Immature natural killer cell (primary cell): Measurements from ENCODE around the gene STOM. TPM values are rescaled to one million over a fixed set of nuclear protein-coding genes. Genes with fewer than 3 reads are reported as not detected.

Source experiments
- DNase-seq, 3 donors: peaks; one replicate each; pipeline ENCODE4 v3.0.0; 2022; ENCODE audit warnings: mixed read lengths in 1 of 3
- H3K27ac Mint-ChIP-seq, 6 donors: one replicate each; pipeline ENCODE4 v1.8.0; 2020; ENCODE audit warnings: mixed read lengths in 6 of 6, mild to moderate bottlenecking in 5 of 6, inconsistent platforms in 4 of 6, moderate library complexity in 3 of 6
- H3K27me3 Mint-ChIP-seq, 3 donors: one replicate each; pipeline ENCODE4 v1.8.0; 2020 to 2021; ENCODE audit warnings: low read depth in 3 of 3, mild to moderate bottlenecking in 3 of 3, mixed read lengths in 3 of 3, moderate library complexity in 3 of 3, inconsistent platforms in 1 of 3
- H3K36me3 Mint-ChIP-seq, 3 donors: one replicate each; pipeline ENCODE4 v1.8.0; 2020; ENCODE audit warnings: mixed read lengths in 3 of 3, inconsistent platforms in 2 of 3, mild to moderate bottlenecking in 2 of 3
- H3K4me1 Mint-ChIP-seq, 2 donors: one replicate each; pipeline ENCODE4 v1.8.0; 2020; ENCODE audit warnings: inconsistent platforms in 2 of 2, mild to moderate bottlenecking in 2 of 2, mixed read lengths in 2 of 2, moderate library complexity in 1 of 2
- H3K4me3 Mint-ChIP-seq, 5 donors: one replicate each; pipeline ENCODE4 v1.8.0; 2020; ENCODE audit warnings: mild to moderate bottlenecking in 5 of 5, mixed read lengths in 5 of 5, inconsistent platforms in 3 of 5, moderate library complexity in 3 of 5
- H3K9me3 Mint-ChIP-seq, 6 donors: one replicate each; pipeline ENCODE4 v1.8.0; 2020; ENCODE audit warnings: mild to moderate bottlenecking in 6 of 6, mixed read lengths in 6 of 6, inconsistent platforms in 4 of 6, moderate library complexity in 3 of 6
- polyA plus RNA-seq, 3 donors: library from polyadenylated mRNA; unstranded; fragments of 300-500 nt; fragmentation: Illumina TruSeq; gene quantifications; one replicate each; pipeline ENCODE4 v1.2.3, GENCODE V29; 2021

STOM gene
- polyA plus RNA-seq, 3 donors from 2014 or later, result 472 to 632 (median 495) TPM

GRCh38 chr9:121328876-121329681 is 41.0 kb downstream of the STOM start:
- peaks cover 0 to 2% (median 0%) of the 10 kb centered on the region in 3 donors for H3K27me3 Mint-ChIP-seq
- peaks cover 13 to 62% (median 29%) of the 10 kb centered on the region in 3 donors for H3K36me3 Mint-ChIP-seq
- DNase-seq, result no peak
- H3K27ac Mint-ChIP-seq, result peak overlapping the region in 1 of 6 donors; percentile 12
- H3K4me3 Mint-ChIP-seq, result no peak overlapping the region
- H3K4me1 Mint-ChIP-seq, result peaks cover 34 to 39% of the 10 kb centered on the region in 2 donors
- no peaks in the 10 kb centered on the region for H3K9me3 Mint-ChIP-seq

- H3K27me3 Mint-ChIP-seq, result peaks cover 0 to 3% (median 0%) of the 10 kb centered on the region in 3 donors
- no peak overlapping the region for H3K27ac Mint-ChIP-seq
- peaks cover 10 to 62% (median 28%) of the 10 kb centered on the region in 3 donors for H3K36me3 Mint-ChIP-seq
- H3K4me1 Mint-ChIP-seq, result peaks cover 34 to 39% of the 10 kb centered on the region in 2 donors
- no peaks in the 10 kb centered on the region for H3K9me3 Mint-ChIP-seq
- H3K4me3 Mint-ChIP-seq, result no peak overlapping the region
- no peak for DNase-seq
Measured at GRCh38 chr9:121328476-121328875, 41.6 kb downstream of the STOM start.

GRCh38 chr9:121326901-121327613 is 43.0 kb downstream of the STOM start:
- Mint-ChIP-seq H3K9me3 (no peaks in the 10 kb centered on the region), H3K4me3 (no peak overlapping the region), H3K36me3 (peaks cover 14 to 63% (median 30%) of the 10 kb centered on the region in 3 donors), H3K4me1 (peaks cover 36 to 48% of the 10 kb centered on the region in 2 donors), H3K27ac (no peak overlapping the region), H3K27me3 (peaks cover 0 to 3% (median 0%) of the 10 kb centered on the region in 3 donors)
- DNase-seq, result no peak

GRCh38 chr9:121326130-121326838 is 43.8 kb downstream of the STOM start:
- Mint-ChIP-seq H3K27me3 (peaks cover 0 to 3% (median 0%) of the 10 kb centered on the region in 3 donors), H3K27ac (no peak overlapping the region), H3K4me3 (no peak overlapping the region), H3K9me3 (no peaks in the 10 kb centered on the region), H3K4me1 (peaks cover 36 to 51% of the 10 kb centered on the region in 2 donors), H3K36me3 (peaks cover 16 to 61% (median 31%) of the 10 kb centered on the region in 3 donors)
- DNase-seq, result no peak

GRCh38 chr9:121325387-121325786 is 44.7 kb downstream of the STOM start:
- Mint-ChIP-seq H3K9me3 (no peaks in the 10 kb centered on the region), H3K4me1 (peaks cover 40 to 52% of the 10 kb centered on the region in 2 donors), H3K27ac (peak overlapping the region; percentile 6 to 76 (median 24)), H3K27me3 (peaks cover 0 to 3% (median 3%) of the 10 kb centered on the region in 3 donors), H3K4me3 (peak overlapping the region in 2 of 5 donors; percentile 18 to 26), H3K36me3 (peaks cover 16 to 57% (median 23%) of the 10 kb centered on the region in 3 donors)
- DNase-seq, result peak in 1 of 3 donors; percentile 12

GRCh38 chr9:121324755-121325154 is 45.3 kb downstream of the STOM start:
- H3K4me1 Mint-ChIP-seq, result peaks cover 45 to 58% of the 10 kb centered on the region in 2 donors
- no peaks in the 10 kb centered on the region for H3K9me3 Mint-ChIP-seq
- H3K4me3 Mint-ChIP-seq, result no peak overlapping the region
- H3K27me3 Mint-ChIP-seq, result peaks cover 2 to 7% (median 3%) of the 10 kb centered on the region in 3 donors
- no peak for DNase-seq
- H3K27ac Mint-ChIP-seq, result peak overlapping the region in 2 of 6 donors; percentile 45 to 52
- peaks cover 14 to 55% (median 22%) of the 10 kb centered on the region in 3 donors for H3K36me3 Mint-ChIP-seq

- DNase-seq, result no peak
- H3K27me3 Mint-ChIP-seq, result peaks cover 2 to 7% (median 3%) of the 10 kb centered on the region in 3 donors
- H3K4me1 Mint-ChIP-seq, result peaks cover 45 to 59% of the 10 kb centered on the region in 2 donors
- no peak overlapping the region for H3K4me3 Mint-ChIP-seq
- peak overlapping the region in 2 of 6 donors; percentile 35 to 45 for H3K27ac Mint-ChIP-seq
- peaks cover 13 to 51% (median 18%) of the 10 kb centered on the region in 3 donors for H3K36me3 Mint-ChIP-seq
- no peaks in the 10 kb centered on the region for H3K9me3 Mint-ChIP-seq
Measured at GRCh38 chr9:121324316-121324715, 45.7 kb downstream of the STOM start.

- Mint-ChIP-seq H3K9me3 (no peaks in the 10 kb centered on the region), H3K27ac (peak overlapping the region in 1 of 6 donors; percentile 12), H3K4me1 (peaks cover 45 to 59% of the 10 kb centered on the region in 2 donors), H3K36me3 (peaks cover 13 to 52% (median 14%) of the 10 kb centered on the region in 3 donors), H3K4me3 (no peak overlapping the region), H3K27me3 (peaks cover 2 to 9% (median 3%) of the 10 kb centered on the region in 3 donors)
- DNase-seq, result no peak
Measured at GRCh38 chr9:121323449-121324151, 46.5 kb downstream of the STOM start.

GRCh38 chr9:121322737-121323448 is 47.2 kb downstream of the STOM start:
- peaks cover 2 to 9% (median 3%) of the 10 kb centered on the region in 3 donors for H3K27me3 Mint-ChIP-seq
- H3K4me3 Mint-ChIP-seq, result peak overlapping the region in 1 of 5 donors; percentile 57
- no peaks in the 10 kb centered on the region for H3K9me3 Mint-ChIP-seq
- peak overlapping the region in 1 of 6 donors; percentile 12 for H3K27ac Mint-ChIP-seq
- peaks cover 13 to 49% (median 14%) of the 10 kb centered on the region in 3 donors for H3K36me3 Mint-ChIP-seq
- no peak for DNase-seq
- H3K4me1 Mint-ChIP-seq, result peaks cover 45 to 59% of the 10 kb centered on the region in 2 donors

GRCh38 chr9:121322037-121322736 is 47.9 kb downstream of the STOM start:
- Mint-ChIP-seq H3K9me3 (no peaks in the 10 kb centered on the region), H3K27ac (peak overlapping the region in 3 of 6 donors; percentile 11 to 42 (median 12)), H3K36me3 (peaks cover 13 to 54% (median 14%) of the 10 kb centered on the region in 3 donors), H3K4me3 (peak overlapping the region in 3 of 5 donors; percentile 5 to 57 (median 51)), H3K27me3 (peaks cover 2 to 11% (median 3%) of the 10 kb centered on the region in 3 donors), H3K4me1 (peaks cover 45 to 59% of the 10 kb centered on the region in 2 donors)
- DNase-seq, result no peak

GRCh38 chr9:121321016-121321503 is 49.0 kb downstream of the STOM start:
- Mint-ChIP-seq H3K36me3 (peaks cover 13 to 48% (median 14%) of the 10 kb centered on the region in 3 donors), H3K4me3 (peak overlapping the region; percentile 44 to 76 (median 61)), H3K9me3 (no peaks in the 10 kb centered on the region), H3K27me3 (peaks cover 2 to 11% (median 3%) of the 10 kb centered on the region in 3 donors), H3K4me1 (peaks cover 45 to 59% of the 10 kb centered on the region in 2 donors), H3K27ac (peak overlapping the region in 2 of 6 donors; percentile 45 to 79)
- peak in 2 of 3 donors; percentile 47 to 50 for DNase-seq
